Esophagus squamous epithelium (tissue), 4 donors: ENCODE measurements around the gene CA7.

Source experiments
- CTCF ChIP-seq, 6 experiments: fragments of 450-650 bp in 4 of 6; fragments of 200-600 bp in 2 of 6; sonication (generic) in 2 of 6; IDR thresholded peaks; one replicate each; pipeline ENCODE4 v1.5.1; 2016 to 2019; ENCODE audit warnings: antibody characterized with exemption in 6 of 6, mild to moderate bottlenecking in 4 of 6, moderate library complexity in 4 of 6
- POLR2A ChIP-seq, 4 donors: fragments of 450-650 bp; IDR thresholded peaks; one replicate each; pipeline ENCODE4 v1.6.1; 2017; ENCODE audit warnings: antibody characterized with exemption in 4 of 4, mild to moderate bottlenecking in 4 of 4, moderate library complexity in 3 of 4

GRCh38 chr16:66894055-66894454 lies 49.8 kb downstream of the CA7 start:
- TF ChIP-seq CTCF (IDR thresholded peaks at IDR 0.05) = no peak
- TF ChIP-seq POLR2A (IDR thresholded peaks at IDR 0.05) = no peak
